Placental epithelial cell (primary cell): ENCODE data around the gene SPRR1B. TPM values are rescaled to one million over a fixed set of nuclear protein-coding genes. Genes with fewer than 3 reads are reported as not detected.

ENCODE experiments used
- small RNA-seq: library from RNA; depleted of rRNA; stranded (forward); fragments of <200 nt; gene quantifications from one replicate; pipeline ENCODE3, GENCODE V24; 2012
- total RNA-seq: library from RNA; depleted of rRNA; stranded (reverse); fragments of >200 nt; gene quantifications from 2 replicates; pipeline ENCODE4 v1.2.3, GENCODE V29; 2012

Gene SPRR1B, protein sequence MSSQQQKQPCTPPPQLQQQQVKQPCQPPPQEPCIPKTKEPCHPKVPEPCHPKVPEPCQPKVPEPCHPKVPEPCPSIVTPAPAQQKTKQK
- not detected in 2 replicates for total RNA-seq

DNA sequence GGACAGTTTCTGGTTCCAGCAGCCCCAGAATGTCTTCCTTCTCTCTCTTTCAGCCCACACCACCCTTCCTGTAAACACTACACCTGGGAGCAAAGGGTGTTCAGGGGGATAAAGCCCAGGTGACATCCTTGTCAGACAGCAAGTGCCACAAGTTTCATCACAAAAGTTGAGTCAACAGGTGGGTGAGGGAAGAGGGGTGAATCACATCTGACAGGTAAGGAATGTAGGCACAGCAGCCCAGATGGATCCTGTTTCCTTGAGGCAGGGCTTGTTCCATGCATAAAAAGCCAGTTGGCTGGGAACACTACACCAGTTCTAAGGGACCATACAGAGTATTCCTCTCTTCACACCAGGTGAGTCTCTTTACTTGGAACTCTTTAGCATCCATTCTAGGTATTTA is at the start of gene SPRR1B:
Gene SPRR1B (plus strand): TSS at position 309 of the 400 bp plus-strand sequence. CDS start 1,143 bp downstream, outside the sequence.

DNA sequence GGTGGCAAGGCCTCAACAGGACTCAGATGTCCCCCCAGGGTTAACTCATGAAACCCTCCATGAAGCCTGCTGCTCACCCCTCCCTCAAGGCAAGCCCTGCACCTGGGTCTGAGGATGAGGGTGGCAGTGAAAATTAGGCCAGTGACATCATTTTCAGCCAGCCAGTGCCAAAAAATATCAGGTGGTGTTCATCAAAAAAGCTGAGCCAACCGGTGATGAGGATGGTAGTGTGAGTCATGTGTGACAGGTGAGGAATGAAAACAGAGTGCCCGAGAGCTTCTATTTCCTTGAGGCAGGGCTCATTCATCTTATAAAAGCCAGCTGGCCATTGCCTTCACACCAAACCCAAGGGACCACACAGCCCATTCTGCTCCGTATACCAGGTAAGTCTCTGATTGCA is 47.3 kb upstream of the SPRR1B start, which contains the start of gene SPRR1A:
Gene SPRR1A (plus strand): TSS at position 339 of the 400 bp plus-strand sequence. CDS start 1,150 bp downstream, outside the sequence.

DNA sequence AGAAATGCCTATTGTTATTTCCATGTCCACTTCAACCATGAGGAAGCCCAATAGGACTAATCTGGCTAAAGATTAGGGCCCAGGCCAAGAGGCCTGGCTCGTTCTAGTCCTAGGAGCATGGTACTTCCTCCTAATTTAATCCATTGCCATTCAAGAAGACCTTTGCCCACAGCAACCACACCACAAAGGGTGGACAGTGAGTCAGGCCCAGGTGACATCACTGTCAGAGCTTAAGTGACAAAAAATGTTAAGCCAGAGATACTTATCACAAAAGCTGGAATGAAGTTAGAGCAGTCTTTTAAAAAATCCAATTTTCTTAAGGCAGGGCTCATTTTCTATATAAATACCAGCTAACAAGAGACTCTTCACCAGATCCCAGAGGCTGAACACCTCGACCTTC is 29.6 kb upstream of the SPRR1B start, which contains the start of gene SPRR3:
Gene SPRR3 (plus strand): TSS at position 368 of the 400 bp plus-strand sequence. CDS start 1,272 bp downstream, outside the sequence.

DNA sequence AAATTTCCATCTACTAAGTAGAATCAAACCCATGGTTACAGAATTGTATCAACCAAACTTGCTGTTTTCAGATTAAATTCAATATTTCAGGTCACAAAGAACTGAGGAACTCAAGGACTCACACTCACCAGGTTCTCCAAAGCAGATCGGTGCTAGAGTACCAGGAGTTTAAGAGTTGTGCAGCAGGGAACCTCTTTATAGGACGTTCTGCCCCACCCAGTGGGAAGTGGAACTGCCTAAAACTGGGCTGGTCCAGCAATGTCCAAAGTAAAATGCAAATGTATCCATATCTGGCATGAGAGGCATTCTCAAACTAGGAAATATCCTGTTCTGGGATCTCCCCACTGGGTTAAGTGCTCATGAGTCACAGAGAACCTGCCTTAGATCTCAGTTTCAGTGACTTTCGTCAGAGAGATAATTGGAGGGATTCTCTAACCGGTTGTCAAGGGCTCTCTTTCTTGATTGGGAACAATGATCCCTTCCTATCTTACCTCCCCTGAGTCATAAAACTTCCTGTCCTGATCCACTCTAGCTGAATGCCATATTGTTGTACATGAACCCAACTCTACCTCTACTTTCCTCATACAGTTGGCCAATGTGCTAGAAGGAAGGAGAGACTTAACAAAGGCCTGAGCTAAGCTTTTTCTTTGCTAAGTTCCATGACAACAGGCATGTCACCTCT is 10.1 kb downstream of the SPRR1B start, which contains the start of gene SPRR2D:
Gene SPRR2D (minus strand): TSS at position 171 of the 682 bp plus-strand sequence. CDS start 774 bp downstream, outside the sequence.

DNA sequence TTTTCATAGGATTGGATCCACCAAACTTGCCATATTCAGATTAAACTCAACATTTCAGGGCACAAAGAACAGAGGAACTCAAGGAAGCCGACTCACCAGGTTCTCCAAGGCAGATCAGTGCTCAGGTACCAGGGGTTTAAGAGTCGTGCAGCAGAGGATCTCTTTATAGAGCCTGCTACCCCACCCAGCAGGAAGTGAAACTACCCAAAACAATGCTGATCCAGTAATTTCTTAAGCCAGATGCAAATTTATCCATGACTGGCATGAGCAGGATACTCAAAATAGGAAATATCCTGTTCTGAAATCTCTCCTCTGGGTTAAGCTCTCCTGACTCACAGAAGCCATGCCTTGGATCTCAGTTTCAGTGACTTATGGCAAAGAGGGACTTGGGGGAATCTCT is 26.4 kb downstream of the SPRR1B start, which contains the start of gene SPRR2A:
Gene SPRR2A (minus strand): TSS at position 138 of the 400 bp plus-strand sequence. CDS start 777 bp downstream, outside the sequence.

DNA sequence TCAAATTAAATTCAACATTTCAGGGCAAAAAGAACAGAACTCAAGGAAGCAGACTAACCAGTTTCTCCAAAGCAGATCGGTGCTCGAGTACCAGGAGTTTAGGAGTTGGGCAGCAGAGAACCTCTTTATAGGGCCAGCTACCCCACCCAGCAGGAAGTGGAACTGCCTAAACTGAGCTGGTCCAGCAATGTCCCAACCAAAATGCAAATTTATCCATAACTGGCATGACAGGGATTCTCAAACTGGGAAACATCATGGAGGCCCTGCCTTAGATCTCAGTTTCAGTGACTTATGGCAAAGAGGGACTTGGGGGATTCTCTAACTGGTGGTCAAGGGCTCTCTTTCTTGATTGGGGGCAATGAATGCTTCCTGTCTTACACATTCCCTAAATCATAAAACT is 40.5 kb downstream of the SPRR1B start, which contains the start of gene SPRR2B:
Gene SPRR2B (minus strand): TSS at position 101 of the 400 bp plus-strand sequence. CDS start 772 bp downstream, outside the sequence.

Small RNA genes lying within 50 kb of the gene (small RNA-seq; reads per million reads assigned to genes)
- gene AL356867.1: not detected
- not detected for gene RF00322
- gene SPRR1A: not detected

Other genes with a start within 250 kb of the SPRR1B start
- gene LCE1E, start 244.9 kb upstream of the SPRR1B start, total RNA-seq: not detected in 2 replicates
- gene LCE1D, start 234.5 kb upstream of the SPRR1B start, total RNA-seq: not detected in 2 replicates
- not detected in 2 replicates for gene LCE1C, start 224.6 kb upstream of the SPRR1B start, total RNA-seq
- gene LCE1B, start 219.2 kb upstream of the SPRR1B start, total RNA-seq: not detected in 2 replicates
- not detected in 2 replicates for gene LCE1A, start 203.7 kb upstream of the SPRR1B start, total RNA-seq
- not detected in 2 replicates for gene LCE6A, start 188.3 kb upstream of the SPRR1B start, total RNA-seq
- not detected in 2 replicates for gene LCE7A, start 171.2 kb upstream of the SPRR1B start, total RNA-seq
- gene SMCP, start 152.9 kb upstream of the SPRR1B start, total RNA-seq: not detected in 2 replicates
- gene IVL, start 122.7 kb upstream of the SPRR1B start, total RNA-seq: 0.54 and 0.79 TPM in 2 replicates
- not detected in 2 replicates for gene SPRR5, start 84.0 kb upstream of the SPRR1B start, total RNA-seq
- not detected in 2 replicates for gene SPRR4, start 60.6 kb upstream of the SPRR1B start, total RNA-seq
- gene SPRR1A, start 47.1 kb upstream of the SPRR1B start, total RNA-seq: not detected in 2 replicates
- gene SPRR3, start 29.5 kb upstream of the SPRR1B start, total RNA-seq: 1.2 and 1.6 TPM in 2 replicates
- not detected in 2 replicates for gene SPRR2D, start 9.9 kb downstream of the SPRR1B start, total RNA-seq
- gene SPRR2A, start 26.3 kb downstream of the SPRR1B start, total RNA-seq: not detected in 2 replicates
- not detected in 2 replicates for gene SPRR2B, start 40.4 kb downstream of the SPRR1B start, total RNA-seq
- gene SPRR2E, start 63.3 kb downstream of the SPRR1B start, total RNA-seq: not detected in 2 replicates
- gene SPRR2F, start 82.3 kb downstream of the SPRR1B start, total RNA-seq: not detected in 2 replicates
- gene SPRR2G, start 119.7 kb downstream of the SPRR1B start, total RNA-seq: not detected in 2 replicates
- gene LELP1, start 172.2 kb downstream of the SPRR1B start, total RNA-seq: not detected in 2 replicates
- 6.4 TPM in 1 of 2 replicates, not detected in the other for gene PRR9, start 186.4 kb downstream of the SPRR1B start, total RNA-seq
- gene LORICRIN, start 228.5 kb downstream of the SPRR1B start, total RNA-seq: not detected in 2 replicates